GM12891 (cell line): Measurements from ENCODE around the gene SLCO3A1.

Source experiments
- DNase-seq: peaks from one replicate; pipeline ENCODE4 v3.0.0; 2011; ENCODE audit warnings: low spot score; ENCODE audit not compliant: insufficient read length
- FAIRE-seq: peaks from 2 replicates; lab custom pipeline; 2011; peaks lifted over from hg19 to GRCh38; lab: Jason Lieb, UNC
- PAX5 ChIP-seq: IDR thresholded peaks from 2 replicates; pipeline ENCODE4 v1.6.1; 2011; ENCODE audit warnings: low read length, moderate library complexity, mild to moderate bottlenecking; ENCODE audit not compliant: insufficient read depth, severe bottlenecking
- POLR2A ChIP-seq: IDR thresholded peaks from 2 replicates; pipeline ENCODE4 v1.6.1; 2011; ENCODE audit warnings: low read depth, low read length, control low read depth
- POLR2AphosphoS5 ChIP-seq: IDR thresholded peaks from 2 replicates; pipeline ENCODE4 v1.6.1; 2011; ENCODE audit warnings: low read depth, low read length, control low read depth
- POU2F2 ChIP-seq: IDR thresholded peaks from 2 replicates; pipeline ENCODE4 v1.6.1; 2011; ENCODE audit warnings: low read depth, mild to moderate bottlenecking, control low read depth, low read length, moderate library complexity
- SPI1 ChIP-seq: IDR thresholded peaks from 2 replicates; pipeline ENCODE4 v1.6.1; 2011; ENCODE audit warnings: low read depth, low read length, control low read depth
- TAF1 ChIP-seq: IDR thresholded peaks from 2 replicates; pipeline ENCODE4 v1.6.1; 2011; ENCODE audit warnings: low read depth, low read length, control low read depth

The SLCO3A1 gene

GRCh38 chr15:91867581-91868026 lies 14.1 kb downstream of the SLCO3A1 start:
- DNase-seq: no peak
- no peak for FAIRE-seq
- TF ChIP-seq PAX5 (no peak), POLR2A (no peak), POU2F2 (no peak), POLR2AphosphoS5 (no peak), TAF1 (no peak), SPI1 (no peak)

GRCh38 chr15:91870876-91871537 lies 17.5 kb downstream of the SLCO3A1 start:
- no peak for DNase-seq
- no peak for FAIRE-seq
- TF ChIP-seq SPI1 (no peak), POU2F2 (no peak), TAF1 (no peak), POLR2A (no peak), PAX5 (no peak), POLR2AphosphoS5 (no peak)

- FAIRE-seq (no peak), DNase-seq (no peak)
- TF ChIP-seq POLR2A (no peak), POLR2AphosphoS5 (no peak), POU2F2 (no peak), TAF1 (no peak), SPI1 (no peak), PAX5 (no peak)
These were observed 18.3 kb downstream of the SLCO3A1 start for GRCh38 chr15:91871837-91872236.

- FAIRE-seq (no peak), DNase-seq (no peak)
- TF ChIP-seq TAF1 (no peak), SPI1 (no peak), PAX5 (no peak), POLR2AphosphoS5 (no peak), POU2F2 (no peak), POLR2A (no peak)
These were observed 19.0 kb downstream of the SLCO3A1 start for GRCh38 chr15:91872356-91873137.

- FAIRE-seq (no peak), DNase-seq (no peak)
- TF ChIP-seq POU2F2 (no peak), PAX5 (no peak), POLR2AphosphoS5 (no peak), TAF1 (no peak), POLR2A (no peak), SPI1 (no peak)
These were observed 19.6 kb downstream of the SLCO3A1 start for GRCh38 chr15:91873138-91873536.

- no peak for TF ChIP-seq SPI1
- no peak for TF ChIP-seq PAX5
- no peak for TF ChIP-seq TAF1
- TF ChIP-seq POU2F2: no peak
- TF ChIP-seq POLR2A: no peak
- TF ChIP-seq POLR2AphosphoS5: no peak
- FAIRE-seq (no peak), DNase-seq (no peak)
These were observed 20.7 kb downstream of the SLCO3A1 start for GRCh38 chr15:91874171-91874570.

GRCh38 chr15:91874992-91875660 lies 21.6 kb downstream of the SLCO3A1 start:
- DNase-seq (no peak), FAIRE-seq (no peak)
- TF ChIP-seq TAF1 (no peak), POLR2A (no peak), PAX5 (no peak), SPI1 (no peak), POLR2AphosphoS5 (no peak), POU2F2 (no peak)

GRCh38 chr15:91876187-91876586 lies 22.7 kb downstream of the SLCO3A1 start:
- no peak for FAIRE-seq
- TF ChIP-seq POLR2AphosphoS5: no peak
- no peak for DNase-seq

- DNase-seq (no peak), FAIRE-seq (no peak)
- no peak for TF ChIP-seq TAF1
- no peak for TF ChIP-seq SPI1
- TF ChIP-seq POU2F2: no peak
- TF ChIP-seq PAX5: no peak
- no peak for TF ChIP-seq POLR2A
- TF ChIP-seq POLR2AphosphoS5: no peak
These were observed 24.9 kb downstream of the SLCO3A1 start for GRCh38 chr15:91878319-91878870.
